ENCODE results near the gene LILRB4.
"Not testable (repeated sequence)": the region's sequence is repeated elsewhere in the genome, so short reads cannot be mapped to it uniquely, and the experiment has no call there.

Gene LILRB4

DNA sequence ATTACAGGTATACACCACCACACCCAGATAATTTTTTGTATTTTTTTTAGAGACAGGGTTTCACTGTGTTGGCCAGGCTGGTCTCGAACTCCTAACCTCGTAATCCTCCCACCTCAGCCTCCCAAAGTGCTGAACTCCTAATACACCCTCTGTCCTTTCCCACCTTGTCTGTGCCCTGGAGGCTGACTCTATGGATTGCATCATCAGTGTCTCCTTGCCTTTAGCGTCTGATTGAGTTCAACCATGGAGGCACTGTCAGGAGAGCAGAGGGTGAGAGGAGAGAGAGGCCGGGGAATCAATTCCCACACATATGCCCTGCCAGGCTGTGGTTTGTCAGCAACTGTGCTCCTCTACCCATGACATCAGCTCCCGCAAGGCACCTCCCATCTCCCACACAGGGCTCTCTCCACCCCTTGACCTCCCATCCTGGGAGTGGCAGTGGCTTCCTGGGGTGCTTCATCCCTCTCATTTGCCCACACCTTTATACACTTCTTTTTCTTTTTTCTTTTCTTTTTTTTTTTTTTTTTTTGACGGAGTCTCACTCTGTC, 12.6 kb upstream of the LILRB4 start:
- DNase-seq = no peak

DNA sequence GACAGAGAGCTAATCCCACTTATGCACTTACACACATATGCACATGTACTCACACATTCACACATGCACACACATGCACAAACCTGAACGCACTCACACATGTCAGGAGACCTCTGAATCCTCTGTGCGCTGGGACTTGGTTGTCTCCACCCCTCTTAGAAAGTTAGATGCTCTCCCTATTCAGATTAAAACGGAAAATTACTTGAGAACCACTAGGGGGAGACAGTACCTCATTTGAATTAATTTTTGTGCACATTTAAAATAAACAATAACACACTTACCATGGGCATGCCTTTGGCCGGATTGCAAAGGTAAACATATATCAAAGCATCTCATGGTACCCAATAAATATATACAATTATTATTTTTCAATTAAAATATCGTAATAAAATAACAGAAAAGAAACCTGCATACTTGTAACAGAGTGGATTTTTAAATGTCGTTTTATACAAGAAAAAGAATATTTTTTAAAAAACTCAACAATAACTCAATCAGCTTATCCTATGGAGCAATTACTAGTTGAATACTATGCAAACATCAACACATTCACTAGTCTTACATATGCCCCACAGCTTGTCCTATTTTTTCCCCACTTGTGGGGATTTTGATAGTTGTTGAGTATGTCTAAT, 9.5 kb upstream of the LILRB4 start:
- DNase-seq = peak; percentile 58

DNA sequence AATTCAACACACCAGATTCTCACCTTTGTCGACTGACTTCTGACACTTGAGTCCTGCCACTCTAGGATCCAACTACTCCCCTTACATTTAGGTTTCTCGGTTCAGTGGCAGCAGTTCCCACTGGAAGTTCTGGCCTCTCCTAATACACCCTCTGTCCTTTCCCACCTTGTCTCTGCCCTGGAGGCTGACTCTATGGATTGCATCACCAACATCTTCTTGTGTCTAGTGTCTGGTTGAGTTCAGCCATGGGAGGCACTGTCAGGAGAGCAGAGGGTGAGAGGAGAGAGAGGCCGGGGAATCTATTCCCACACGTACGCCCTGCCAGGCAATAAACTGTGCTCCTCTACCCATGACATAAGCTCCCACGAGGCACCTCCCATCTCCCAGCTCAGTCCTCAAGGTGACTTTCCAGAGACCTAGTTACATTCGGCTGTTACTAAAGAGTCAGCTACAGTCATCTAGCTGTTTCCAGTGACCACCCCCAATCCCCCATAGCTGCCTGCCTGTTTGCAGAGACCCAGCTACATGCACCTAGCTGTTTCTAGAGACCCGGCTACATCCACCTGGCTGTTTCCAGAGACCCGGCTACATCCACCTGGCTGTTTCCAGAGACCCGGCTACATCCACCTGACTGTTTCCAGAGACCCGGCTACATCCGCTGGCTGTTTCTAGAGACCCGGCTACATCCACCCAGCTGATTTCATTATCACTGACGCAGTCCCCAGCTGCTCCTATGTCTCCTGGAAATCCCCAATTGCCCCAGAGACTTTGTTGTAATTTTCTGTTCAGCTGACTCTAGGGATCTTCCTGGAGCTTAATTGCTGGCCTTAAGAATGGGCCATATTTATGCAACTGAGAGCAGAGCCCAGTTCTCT, 8.1 kb upstream of the LILRB4 start:
- no peak for DNase-seq

GRCh38 chr19:54659300-54659699, 3.5 kb upstream of the LILRB4 start:
- no peak for DNase-seq

- DNase-seq = no peak
These were observed 2.5 kb upstream of the LILRB4 start for GRCh38 chr19:54660306-54660705.

DNA sequence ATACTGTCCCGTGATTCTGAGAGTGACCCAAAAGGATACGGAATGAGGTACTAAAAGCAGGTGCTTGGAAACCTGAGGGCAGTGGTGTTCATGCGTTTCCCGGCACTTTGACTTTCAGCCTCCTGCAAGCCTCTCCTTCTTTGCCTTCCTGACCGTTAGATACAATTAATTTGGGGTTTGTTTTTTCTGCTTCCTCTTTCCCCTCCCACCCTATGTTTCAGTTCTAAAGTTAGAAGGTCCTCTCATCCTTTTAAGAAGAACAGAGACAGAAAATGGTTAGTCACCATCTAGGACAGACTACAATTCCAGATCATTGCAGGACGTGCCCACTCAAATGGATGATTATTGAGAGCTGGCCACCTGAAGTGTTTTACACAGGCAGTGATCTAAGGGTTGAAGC, 1.8 kb upstream of the LILRB4 start:
- DNase-seq = no peak

GRCh38 chr19:54661846-54662481, 821 bp upstream of the LILRB4 start:
- no peak for DNase-seq

DNA sequence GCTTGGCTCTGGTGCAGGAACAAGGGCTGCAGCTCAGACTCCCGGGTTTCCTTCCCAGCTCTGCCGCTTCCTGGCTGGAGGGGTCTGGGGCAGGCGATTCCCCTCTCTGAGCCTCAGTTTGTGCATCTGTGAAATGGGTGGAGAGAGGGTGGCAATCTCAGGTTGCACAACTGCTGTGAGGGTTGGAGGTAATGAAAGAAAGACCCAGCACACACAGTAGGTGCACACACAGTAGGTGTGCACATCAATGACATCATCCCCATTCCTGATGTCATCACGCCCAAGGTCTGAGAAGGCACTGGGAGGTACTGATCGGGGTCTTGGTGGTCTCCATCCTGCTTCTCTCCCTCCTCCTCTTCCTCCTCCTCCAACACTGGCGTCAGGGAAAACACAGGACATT, 2.7 kb downstream of the LILRB4 start:
- DNase-seq = no peak

DNA sequence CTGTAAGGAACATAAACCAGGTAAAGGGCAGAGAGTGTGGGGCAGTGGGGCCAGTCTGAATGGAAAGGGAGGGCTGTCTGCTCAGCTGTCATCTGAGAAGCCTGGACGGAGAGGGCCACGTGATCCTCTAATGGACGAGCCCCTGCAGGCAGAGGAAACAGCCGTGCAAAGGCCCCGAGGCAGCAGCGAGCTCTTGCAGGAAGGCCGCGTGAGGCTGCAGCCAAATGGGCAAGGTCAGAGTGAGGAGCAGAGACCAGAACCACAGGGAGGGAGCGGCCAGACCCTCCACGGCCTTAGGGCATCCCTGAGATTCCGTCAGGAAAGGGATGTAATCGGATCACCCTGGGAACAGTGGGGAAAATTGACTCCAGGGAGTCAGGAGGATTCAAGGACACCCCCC, 4.4 kb downstream of the LILRB4 start:
- DNase-seq = no peak

- no peak for DNase-seq
These were observed 5.6 kb downstream of the LILRB4 start for GRCh38 chr19:54668353-54668752.

DNA sequence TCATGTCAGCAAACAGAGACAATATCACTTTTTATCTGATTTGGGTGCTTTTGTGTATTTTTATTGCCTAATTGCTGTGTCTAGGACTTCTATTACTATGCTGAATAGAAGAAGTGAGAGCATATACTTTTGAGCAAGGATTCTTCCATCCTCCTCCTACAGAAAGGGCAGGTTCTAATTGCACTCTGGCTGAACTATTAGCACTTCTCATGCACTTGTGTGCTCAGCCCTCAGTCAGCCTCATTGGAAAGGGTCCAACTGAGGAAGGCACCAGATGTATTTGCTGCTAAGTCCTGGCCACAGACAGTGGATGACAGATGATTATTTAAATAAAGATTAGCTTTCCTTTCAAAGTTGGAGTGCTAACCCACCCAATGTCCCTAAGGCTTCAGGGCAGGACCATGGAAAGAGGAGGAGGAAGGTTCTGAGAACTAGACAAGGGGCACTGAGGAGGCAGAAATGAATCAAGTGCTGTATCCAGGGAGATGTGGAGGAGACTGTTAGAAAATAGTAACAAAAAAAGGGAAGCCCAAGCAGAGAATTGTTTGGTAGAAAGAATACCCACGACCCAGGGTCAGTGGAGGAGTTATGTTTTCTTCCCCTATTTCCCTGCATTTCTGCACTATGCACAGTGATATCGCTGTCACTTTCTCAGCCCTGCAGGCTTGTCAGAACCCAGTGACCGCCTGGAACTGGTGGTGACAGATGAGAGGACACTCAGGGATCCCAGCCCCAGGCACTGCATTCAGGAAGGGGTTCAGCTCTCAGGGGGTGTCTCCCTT, 8.0 kb downstream of the LILRB4 start:
- no peak for DNase-seq

DNA sequence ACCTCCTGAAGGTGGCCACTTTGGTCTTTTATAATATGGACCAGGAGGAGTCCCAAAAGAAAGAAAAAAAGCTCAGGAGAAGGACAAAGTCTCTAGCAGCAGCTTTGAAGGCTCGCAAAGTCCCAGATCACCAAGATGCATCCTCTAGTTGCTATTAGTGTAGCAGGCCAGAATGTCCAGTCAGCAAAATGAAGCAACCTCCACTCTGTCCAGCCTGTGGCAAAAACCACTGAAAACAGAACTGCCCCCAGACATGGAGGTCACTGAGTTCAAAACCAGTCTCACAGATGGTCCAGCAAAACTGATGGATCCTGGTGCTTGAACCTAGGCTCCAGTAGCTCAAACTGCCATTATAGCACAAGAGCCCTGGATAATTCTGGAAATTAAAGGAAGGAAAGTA, 10.4 kb downstream of the LILRB4 start:
- DNase-seq = no peak

GRCh38 chr19:54674021-54674617, 11.3 kb downstream of the LILRB4 start:
- DNase-seq = peak; percentile 78

DNA sequence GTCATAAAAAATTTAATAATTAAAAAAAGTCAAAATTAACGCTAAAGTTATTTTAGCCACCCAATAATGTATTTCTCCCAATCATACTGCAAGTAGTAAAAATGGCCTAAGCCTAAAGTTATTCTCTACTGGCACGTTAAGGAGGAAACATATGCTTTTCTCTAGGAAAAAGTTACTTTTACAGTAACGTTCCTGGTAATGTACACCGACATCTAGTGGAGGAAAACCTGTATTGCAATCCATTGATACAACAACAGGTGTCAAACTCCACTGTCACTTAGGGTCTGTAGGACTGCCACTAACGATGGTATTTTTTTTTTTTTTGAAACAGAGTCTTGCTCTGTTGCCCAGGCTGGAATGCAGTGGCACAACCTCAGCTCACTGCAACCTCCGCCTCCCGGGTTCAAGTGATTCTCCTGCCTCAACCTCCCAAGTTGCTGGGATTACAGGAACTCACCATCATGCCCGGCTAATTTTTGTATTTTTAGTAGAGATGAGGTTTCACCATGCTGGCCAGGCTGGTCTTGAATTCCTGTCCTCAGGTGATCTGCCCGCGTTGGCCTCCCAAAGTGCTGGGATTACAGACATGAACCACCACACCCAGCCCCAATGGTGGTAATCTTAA, 13.5 kb downstream of the LILRB4 start:
- peak; percentile 58 for DNase-seq

GRCh38 chr19:54677217-54677616, 14.4 kb downstream of the LILRB4 start:
- peak; percentile 65 for DNase-seq

GRCh38 chr19:54681596-54681995, 18.8 kb downstream of the LILRB4 start:
- not testable (repeated sequence) for DNase-seq

- DNase-seq = no peak
These were observed 19.6 kb downstream of the LILRB4 start for GRCh38 chr19:54682306-54682856.

GRCh38 chr19:54684527-54684926, 21.7 kb downstream of the LILRB4 start:
- DNase-seq = no peak

- no peak for DNase-seq
These were observed 29.0 kb downstream of the LILRB4 start for GRCh38 chr19:54691582-54692297.

GRCh38 chr19:54692298-54692615, 29.5 kb downstream of the LILRB4 start:
- no peak for DNase-seq

DNA sequence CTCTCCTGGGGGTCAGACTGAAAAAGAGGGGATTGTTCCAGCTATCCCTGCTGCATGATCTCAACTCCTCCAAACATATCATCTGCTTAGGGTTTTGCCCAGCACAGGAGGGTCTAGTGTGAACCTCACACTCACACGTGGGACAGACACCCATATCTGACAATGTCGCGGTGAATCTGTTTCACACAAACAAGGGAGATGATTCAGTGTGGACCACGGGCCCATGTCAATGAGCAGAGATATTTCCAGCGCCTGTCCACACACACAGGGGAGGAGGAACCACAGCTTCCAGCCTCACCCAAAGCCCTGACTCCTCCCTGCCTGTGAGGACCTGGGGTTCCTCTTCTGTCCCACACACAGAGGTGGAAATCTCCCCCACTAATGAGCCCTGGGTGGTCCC, 31.9 kb downstream of the LILRB4 start:
- no peak for DNase-seq
